ENCODE measurements around the gene SOX6. TPM values are rescaled to one million over a fixed set of nuclear protein-coding genes. Genes with fewer than 3 reads are reported as not detected.

The SOX6 gene
- total and polyA plus RNA-seq, 4 donors = under 0.01 to 11.8 (median 4.8) TPM

- Histone ChIP-seq H3K4me1 (ENCODE audit: control insufficient read depth in 1 of 2, insufficient read depth in 2 of 2, low read length in 2 of 2) (no peaks in the 10 kb centered on the region), H3K9me3 (ENCODE audit: control insufficient read depth, low read length) (no peaks in the 10 kb centered on the region), H3K27me3 (ENCODE audit: control insufficient read depth in 1 of 2, insufficient read depth in 2 of 2, low read length in 1 of 2) (no peaks in the 10 kb centered on the region), H3K36me3 (ENCODE audit: control insufficient read depth in 1 of 2, insufficient read depth in 2 of 2, low read length in 1 of 2) (no peaks in the 10 kb centered on the region), H3K4me3 (ENCODE audit: low read length in 2 of 2) (no peak overlapping the region), H3K27ac (ENCODE audit: low read depth in 1 of 2, low read length in 2 of 2) (no peak overlapping the region)
- DNase-seq = no peak
- no peak for ATAC-seq (ENCODE audit: low FRiP score)
- WGBS, 2 donors = 52 to 62% methylated on average over 1 of the region's 1 CpG
- intact Hi-C loops (cut with DNase I) = loop anchor here in 1 of 2 donors (10.0 kb wide), 2 partner anchors 76 to 156 kb away; no protein-coding TSS in a partner anchor
These were observed 375.1 kb downstream of the SOX6 start for GRCh38 chr11:15981292-15981691.

GRCh38 chr11:15977116-15977515 lies 379.2 kb downstream of the SOX6 start:
- H3K4me3 ChIP-seq (ENCODE audit: low read length in 2 of 2) = no peak overlapping the region
- H3K9me3 ChIP-seq (ENCODE audit: control insufficient read depth, low read length) = no peaks in the 10 kb centered on the region
- no peak overlapping the region for H3K27ac ChIP-seq (ENCODE audit: low read depth in 1 of 2, low read length in 2 of 2)
- no peaks in the 10 kb centered on the region for H3K36me3 ChIP-seq (ENCODE audit: control insufficient read depth in 1 of 2, insufficient read depth in 2 of 2, low read length in 1 of 2)
- DNase-seq (no peak), ATAC-seq (ENCODE audit: low FRiP score) (no peak)
- no peaks in the 10 kb centered on the region for H3K27me3 ChIP-seq (ENCODE audit: control insufficient read depth in 1 of 2, insufficient read depth in 2 of 2, low read length in 1 of 2)
- no peaks in the 10 kb centered on the region for H3K4me1 ChIP-seq (ENCODE audit: control insufficient read depth in 1 of 2, insufficient read depth in 2 of 2, low read length in 2 of 2)
- WGBS, 2 donors = 84 to 97% methylated on average over 4 of the region's 4 CpGs
- intact Hi-C loops (cut with DNase I) = no loop called here

GRCh38 chr11:15976433-15977045 lies 379.8 kb downstream of the SOX6 start:
- H3K27ac ChIP-seq (ENCODE audit: low read depth in 1 of 2, low read length in 2 of 2) = peak overlapping the region in 1 of 2 donors; percentile 17

GRCh38 chr11:15975742-15976141 lies 380.6 kb downstream of the SOX6 start:
- no peak overlapping the region for H3K27ac ChIP-seq (ENCODE audit: low read depth in 1 of 2, low read length in 2 of 2)
- intact Hi-C loops (cut with DNase I) = no loop called here
- H3K36me3 ChIP-seq (ENCODE audit: control insufficient read depth in 1 of 2, insufficient read depth in 2 of 2, low read length in 1 of 2) = no peaks in the 10 kb centered on the region
- ATAC-seq (ENCODE audit: low FRiP score) (no peak), DNase-seq (no peak)
- WGBS, 2 donors = 61 to 82% methylated on average over 2 of the region's 2 CpGs
- H3K4me3 ChIP-seq (ENCODE audit: low read length in 2 of 2) = no peak overlapping the region
- H3K4me1 ChIP-seq (ENCODE audit: control insufficient read depth in 1 of 2, insufficient read depth in 2 of 2, low read length in 2 of 2) = no peaks in the 10 kb centered on the region
- H3K27me3 ChIP-seq (ENCODE audit: control insufficient read depth in 1 of 2, insufficient read depth in 2 of 2, low read length in 1 of 2) = no peaks in the 10 kb centered on the region
- no peaks in the 10 kb centered on the region for H3K9me3 ChIP-seq (ENCODE audit: control insufficient read depth, low read length)

More at GRCh38 chr11:15976433-15977045, 379.8 kb downstream of the SOX6 start:
- WGBS, 2 donors = 67 to 69% methylated on average over 7 of the region's 7 CpGs
- Histone ChIP-seq H3K4me3 (ENCODE audit: low read length in 2 of 2) (no peak overlapping the region), H3K4me1 (ENCODE audit: control insufficient read depth in 1 of 2, insufficient read depth in 2 of 2, low read length in 2 of 2) (no peaks in the 10 kb centered on the region), H3K36me3 (ENCODE audit: control insufficient read depth in 1 of 2, insufficient read depth in 2 of 2, low read length in 1 of 2) (no peaks in the 10 kb centered on the region), H3K9me3 (ENCODE audit: control insufficient read depth, low read length) (no peaks in the 10 kb centered on the region), H3K27me3 (ENCODE audit: control insufficient read depth in 1 of 2, insufficient read depth in 2 of 2, low read length in 1 of 2) (no peaks in the 10 kb centered on the region)
- intact Hi-C loops (cut with DNase I) = no loop called here
- ATAC-seq (ENCODE audit: low FRiP score) = no peak
- no peak for DNase-seq

- 89 to 90% methylated on average over 5 of the region's 5 CpGs for WGBS, 2 donors
- DNase-seq = no peak
- no peak overlapping the region for H3K4me3 ChIP-seq (ENCODE audit: low read length in 2 of 2)
- intact Hi-C loops (cut with DNase I) = no loop called here
- no peak for ATAC-seq (ENCODE audit: low FRiP score)
- H3K9me3 ChIP-seq (ENCODE audit: control insufficient read depth, low read length) = no peaks in the 10 kb centered on the region
- H3K27ac ChIP-seq (ENCODE audit: low read depth in 1 of 2, low read length in 2 of 2) = no peak overlapping the region
- peaks cover 0 to 4% of the 10 kb centered on the region in 2 donors for H3K4me1 ChIP-seq (ENCODE audit: control insufficient read depth in 1 of 2, insufficient read depth in 2 of 2, low read length in 2 of 2)
- no peaks in the 10 kb centered on the region for H3K36me3 ChIP-seq (ENCODE audit: control insufficient read depth in 1 of 2, insufficient read depth in 2 of 2, low read length in 1 of 2)
- no peaks in the 10 kb centered on the region for H3K27me3 ChIP-seq (ENCODE audit: control insufficient read depth in 1 of 2, insufficient read depth in 2 of 2, low read length in 1 of 2)
These were observed 383.5 kb downstream of the SOX6 start for GRCh38 chr11:15972838-15973237.

- Histone ChIP-seq H3K36me3 (ENCODE audit: control insufficient read depth in 1 of 2, insufficient read depth in 2 of 2, low read length in 1 of 2) (no peaks in the 10 kb centered on the region), H3K4me3 (ENCODE audit: low read length in 2 of 2) (no peak overlapping the region), H3K9me3 (ENCODE audit: control insufficient read depth, low read length) (no peaks in the 10 kb centered on the region), H3K27ac (ENCODE audit: low read depth in 1 of 2, low read length in 2 of 2) (no peak overlapping the region), H3K27me3 (ENCODE audit: control insufficient read depth in 1 of 2, insufficient read depth in 2 of 2, low read length in 1 of 2) (no peaks in the 10 kb centered on the region), H3K4me1 (ENCODE audit: control insufficient read depth in 1 of 2, insufficient read depth in 2 of 2, low read length in 2 of 2) (peaks cover 0 to 4% of the 10 kb centered on the region in 2 donors)
- DNase-seq = no peak
- WGBS, 2 donors = 92% methylated on average over 2 of the region's 2 CpGs
- intact Hi-C loops (cut with DNase I) = no loop called here
- no peak for ATAC-seq (ENCODE audit: low FRiP score)
These were observed 385.2 kb downstream of the SOX6 start for GRCh38 chr11:15971215-15971546.

GRCh38 chr11:15970506-15971214 lies 385.7 kb downstream of the SOX6 start:
- Histone ChIP-seq H3K4me1 (ENCODE audit: control insufficient read depth in 1 of 2, insufficient read depth in 2 of 2, low read length in 2 of 2) (peaks cover 0 to 4% of the 10 kb centered on the region in 2 donors), H3K36me3 (ENCODE audit: control insufficient read depth in 1 of 2, insufficient read depth in 2 of 2, low read length in 1 of 2) (no peaks in the 10 kb centered on the region), H3K4me3 (ENCODE audit: low read length in 2 of 2) (no peak overlapping the region), H3K27ac (ENCODE audit: low read depth in 1 of 2, low read length in 2 of 2) (no peak overlapping the region), H3K9me3 (ENCODE audit: control insufficient read depth, low read length) (no peaks in the 10 kb centered on the region), H3K27me3 (ENCODE audit: control insufficient read depth in 1 of 2, insufficient read depth in 2 of 2, low read length in 1 of 2) (no peaks in the 10 kb centered on the region)
- intact Hi-C loops (cut with DNase I) = no loop called here
- no peak for DNase-seq
- 96% methylated on average over 3 of the region's 3 CpGs for WGBS, 2 donors
- ATAC-seq (ENCODE audit: low FRiP score) = no peak

- H3K27me3 ChIP-seq (ENCODE audit: control insufficient read depth in 1 of 2, insufficient read depth in 2 of 2, low read length in 1 of 2) = no peaks in the 10 kb centered on the region
- intact Hi-C loops (cut with DNase I) = no loop called here
- ATAC-seq (ENCODE audit: low FRiP score) (no peak), DNase-seq (no peak)
- H3K9me3 ChIP-seq (ENCODE audit: control insufficient read depth, low read length) = no peaks in the 10 kb centered on the region
- H3K4me1 ChIP-seq (ENCODE audit: control insufficient read depth in 1 of 2, insufficient read depth in 2 of 2, low read length in 2 of 2) = peaks cover 0 to 4% of the 10 kb centered on the region in 2 donors
- no peak overlapping the region for H3K4me3 ChIP-seq (ENCODE audit: low read length in 2 of 2)
- WGBS, 2 donors = 59 to 80% methylated on average over 6 of the region's 6 CpGs
- no peaks in the 10 kb centered on the region for H3K36me3 ChIP-seq (ENCODE audit: control insufficient read depth in 1 of 2, insufficient read depth in 2 of 2, low read length in 1 of 2)
- no peak overlapping the region for H3K27ac ChIP-seq (ENCODE audit: low read depth in 1 of 2, low read length in 2 of 2)
These were observed 386.5 kb downstream of the SOX6 start for GRCh38 chr11:15969701-15970329.
